DOHH2 (cell line): ENCODE results near the gene SCAF8.

Source experiments
- H3F3A ChIP-seq: fragments of 200-600 bp; sonication (generic), shearing (Covaris generic); 2 replicates; pipeline ENCODE4 v1.6.0; 2016; ENCODE audit warnings: antibody characterized with exemption, mild to moderate bottlenecking; ENCODE audit not compliant: control insufficient read depth, insufficient read depth
- H3K27ac ChIP-seq: fragments of 200-600 bp; sonication (generic); 2 replicates; pipeline ENCODE4 v1.5.1; 2014; ENCODE audit warnings: low read depth, mild to moderate bottlenecking, low read length, moderate library complexity
- H3K27me3 ChIP-seq: fragments of 200-600 bp; sonication (generic); 2 replicates; pipeline ENCODE4 v1.6.1; 2014; ENCODE audit warnings: mild to moderate bottlenecking, low read length, mixed read lengths; ENCODE audit not compliant: control insufficient read depth
- H3K36me3 ChIP-seq: fragments of 200-600 bp; sonication (generic); 2 replicates; pipeline ENCODE4 v1.6.1; 2014; ENCODE audit warnings: mild to moderate bottlenecking, low read length, moderate library complexity, mixed read lengths; ENCODE audit not compliant: control insufficient read depth
- H3K4me1 ChIP-seq: fragments of 200-600 bp; sonication (generic); 2 replicates; pipeline ENCODE4 v1.6.1; 2014; ENCODE audit warnings: mild to moderate bottlenecking, low read length, mixed read lengths; ENCODE audit not compliant: control insufficient read depth
- H3K4me2 ChIP-seq: fragments of 200-600 bp; sonication (generic); 2 replicates; pipeline ENCODE4 v1.6.0; 2014; ENCODE audit warnings: mild to moderate bottlenecking, low read length, moderate library complexity
- H3K4me3 ChIP-seq: fragments of 200-600 bp; sonication (generic); 2 replicates; pipeline ENCODE4 v1.5.1; 2014; ENCODE audit warnings: mild to moderate bottlenecking, low read length, mixed read lengths
- H3K79me2 ChIP-seq: fragments of 200-600 bp; sonication (generic); 2 replicates; pipeline ENCODE4 v1.6.1; 2014; ENCODE audit warnings: mild to moderate bottlenecking, low read length, mixed read lengths; ENCODE audit not compliant: control insufficient read depth
- H3K9me2 ChIP-seq: fragments of 200-600 bp; sonication (generic); replicated peaks from 2 replicates; pipeline ENCODE4 v1.6.1; 2014; ENCODE audit warnings: mild to moderate bottlenecking, low read length, mixed read lengths; ENCODE audit not compliant: control insufficient read depth
- H3K9me3 ChIP-seq: fragments of 200-600 bp; sonication (generic); 2 replicates; pipeline ENCODE4 v1.6.1; 2014; ENCODE audit warnings: antibody characterized with exemption, low read length, mixed read lengths; ENCODE audit not compliant: control insufficient read depth, insufficient read depth
- H4K20me1 ChIP-seq: fragments of 200-600 bp; sonication (generic); 2 replicates; pipeline ENCODE4 v1.6.0; 2014; ENCODE audit warnings: low read depth, mild to moderate bottlenecking, antibody characterized with exemption, low read length, moderate library complexity; ENCODE audit not compliant: control insufficient read depth, insufficient read depth
- CTCF ChIP-seq: fragments of 200-600 bp; sonication (generic); IDR thresholded peaks from one replicate; pipeline ENCODE4 v1.5.1; 2014; ENCODE audit warnings: antibody characterized with exemption, mild to moderate bottlenecking, low read depth, low read length; ENCODE audit not compliant: poor library complexity, severe bottlenecking
- EZH2phosphoT487 ChIP-seq: fragments of 200-600 bp; sonication (generic); IDR thresholded peaks from 2 replicates; pipeline ENCODE4 v1.6.1; 2017; ENCODE audit warnings: borderline replicate concordance, mild to moderate bottlenecking, antibody characterized with exemption, low read length, moderate library complexity, mixed read lengths

SCAF8 gene

GRCh38 chr6:154878871-154879491, 145.8 kb downstream of the SCAF8 start:
- Histone ChIP-seq H3K9me3 (no peaks in the 10 kb centered on the region), H3K4me1 (peaks cover 5% of the 10 kb centered on the region; the same call in 1 of the 2 replicates), H3K27ac (no peak overlapping the region), H4K20me1 (no peaks in the 10 kb centered on the region), H3K9me2 (no peaks in the 10 kb centered on the region), H3K4me3 (no peak overlapping the region), H3K79me2 (no peaks in the 10 kb centered on the region), H3K27me3 (no peaks in the 10 kb centered on the region), H3F3A (no peaks in the 10 kb centered on the region), H3K36me3 (no peaks in the 10 kb centered on the region), H3K4me2 (no peak overlapping the region)
- TF ChIP-seq EZH2phosphoT487 (no peak), CTCF (no peak)

- H4K20me1 ChIP-seq = no peaks in the 10 kb centered on the region
- H3K27ac ChIP-seq = no peak overlapping the region
- no peaks in the 10 kb centered on the region for H3K9me2 ChIP-seq
- no peaks in the 10 kb centered on the region for H3K36me3 ChIP-seq
- 0 out of 2 replicates have a peak, but pooled peaks cover 2% of the 10 kb centered on the region for H3F3A ChIP-seq
- H3K27me3 ChIP-seq = no peaks in the 10 kb centered on the region
- H3K79me2 ChIP-seq = no peaks in the 10 kb centered on the region
- H3K4me2 ChIP-seq = no peak overlapping the region
- H3K4me1 ChIP-seq = no peaks in the 10 kb centered on the region
- H3K4me3 ChIP-seq = no peak overlapping the region
- TF ChIP-seq EZH2phosphoT487 (no peak), CTCF (no peak)
- H3K9me3 ChIP-seq = no peaks in the 10 kb centered on the region
These were observed 148.9 kb downstream of the SCAF8 start for GRCh38 chr6:154882107-154882506.
